ENCODE results near the gene GJB5. TPM values are rescaled to one million over a fixed set of nuclear protein-coding genes. Genes with fewer than 3 reads are reported as not detected.

Gene GJB5
- total and polyA plus RNA-seq, 2 donors (not counting 1 experiment from before 2014, with no cell fraction given): not detected

- no peak overlapping the region for H3K27ac ChIP-seq (ENCODE audit: low read length in 2 of 2)
- H3K36me3 ChIP-seq (replicated peaks in 1 of 2; ENCODE audit: control extremely low read depth in 1 of 2, control insufficient read depth in 1 of 2, extremely low read depth in 1 of 2, insufficient read depth in 2 of 2, low read length in 1 of 2): no peaks in the 10 kb centered on the region
- no peak overlapping the region for H2AFZ ChIP-seq (ENCODE audit: insufficient read depth, low read depth, low read length, poor library complexity, severe bottlenecking)
- Mint-ChIP-seq H3K4me3 (no peak overlapping the region), H3K9me3 (ENCODE audit: insufficient read depth) (peaks cover 2% of the 10 kb centered on the region), H3K27me3 (peaks cover 7% of the 10 kb centered on the region), H3K4me1 (no peaks in the 10 kb centered on the region), H3K27ac (no peak overlapping the region)
- no peaks in the 10 kb centered on the region for H3K79me2 ChIP-seq (ENCODE audit: control insufficient read depth, insufficient read depth, low read length)
- ATAC-seq (ENCODE audit: low read depth) (no peak), DNase-seq (no peak)
- TF ChIP-seq, protein P1, sequence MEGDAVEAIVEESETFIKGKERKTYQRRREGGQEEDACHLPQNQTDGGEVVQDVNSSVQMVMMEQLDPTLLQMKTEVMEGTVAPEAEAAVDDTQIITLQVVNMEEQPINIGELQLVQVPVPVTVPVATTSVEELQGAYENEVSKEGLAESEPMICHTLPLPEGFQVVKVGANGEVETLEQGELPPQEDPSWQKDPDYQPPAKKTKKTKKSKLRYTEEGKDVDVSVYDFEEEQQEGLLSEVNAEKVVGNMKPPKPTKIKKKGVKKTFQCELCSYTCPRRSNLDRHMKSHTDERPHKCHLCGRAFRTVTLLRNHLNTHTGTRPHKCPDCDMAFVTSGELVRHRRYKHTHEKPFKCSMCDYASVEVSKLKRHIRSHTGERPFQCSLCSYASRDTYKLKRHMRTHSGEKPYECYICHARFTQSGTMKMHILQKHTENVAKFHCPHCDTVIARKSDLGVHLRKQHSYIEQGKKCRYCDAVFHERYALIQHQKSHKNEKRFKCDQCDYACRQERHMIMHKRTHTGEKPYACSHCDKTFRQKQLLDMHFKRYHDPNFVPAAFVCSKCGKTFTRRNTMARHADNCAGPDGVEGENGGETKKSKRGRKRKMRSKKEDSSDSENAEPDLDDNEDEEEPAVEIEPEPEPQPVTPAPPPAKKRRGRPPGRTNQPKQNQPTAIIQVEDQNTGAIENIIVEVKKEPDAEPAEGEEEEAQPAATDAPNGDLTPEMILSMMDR (IDR thresholded peaks at IDR 0.05): no peak
- TF ChIP-seq EZH2 (IDR thresholded peaks at IDR 0.05; ENCODE audit: borderline replicate concordance, insufficient read depth, low read depth, low read length, poor library complexity, severe bottlenecking): no peak
- 81% methylated on average over 3 of the region's 4 CpGs for WGBS (ENCODE audit: insufficient coverage)
- ChIA-PET POLR2A (no interaction called here), CTCF (no interaction called here)
- no peaks in the 10 kb centered on the region for H3K4me1 ChIP-seq (ENCODE audit: control insufficient read depth in 2 of 2, insufficient read depth in 2 of 2, low read length in 2 of 2)
- no peak overlapping the region for H3K4me2 ChIP-seq (replicated peaks; ENCODE audit: low read depth, low read length, poor library complexity, severe bottlenecking)
- H3K9ac ChIP-seq (ENCODE audit: low read length): no peak overlapping the region
- no peaks in the 10 kb centered on the region for H4K20me1 ChIP-seq (ENCODE audit: control insufficient read depth, insufficient read depth, low read length, poor library complexity, severe bottlenecking)
- intact Hi-C loops (cut with micrococcal nuclease): no loop called here
- no peaks in the 10 kb centered on the region for H3K27me3 ChIP-seq (replicated peaks in 1 of 4; ENCODE audit: control extremely low read depth in 1 of 4, control insufficient read depth in 3 of 4, insufficient read depth in 4 of 4, low read length in 3 of 4)
- no peak overlapping the region for H3K4me3 ChIP-seq (ENCODE audit: control extremely low read depth in 1 of 5, extremely low read depth in 1 of 5, insufficient read depth in 1 of 5, low read depth in 2 of 5, low read length in 4 of 5)
- H3K9me3 ChIP-seq (ENCODE audit: control extremely low read depth in 1 of 3, control insufficient read depth in 2 of 3, insufficient read depth in 1 of 3, low read length in 2 of 3): no peaks in the 10 kb centered on the region
Measured at GRCh38 chr1:34708106-34708505, 46.7 kb upstream of the GJB5 start.

DNA sequence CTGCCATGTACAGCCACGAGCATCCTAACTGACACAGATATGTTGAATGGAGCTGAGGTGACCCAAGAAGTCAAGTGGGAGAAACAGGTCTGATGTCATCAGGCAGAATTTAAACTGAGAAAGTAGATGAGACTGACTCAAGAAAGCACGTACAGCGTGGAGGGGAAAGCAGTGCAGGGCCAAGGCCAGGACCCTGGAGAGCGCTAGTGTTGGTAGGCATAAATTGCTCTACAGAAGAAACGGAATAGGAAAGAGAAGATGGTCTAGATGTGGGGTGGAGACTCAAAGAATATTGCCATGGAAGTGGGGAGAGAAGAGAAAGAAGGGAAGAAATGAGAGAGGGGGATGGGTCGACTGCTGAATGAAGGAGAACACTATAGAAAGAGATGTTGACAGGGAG, 45.3 kb upstream of the GJB5 start:
- H4K20me1 ChIP-seq (ENCODE audit: control insufficient read depth, insufficient read depth, low read length, poor library complexity, severe bottlenecking): no peaks in the 10 kb centered on the region
- H3K9me3 ChIP-seq (ENCODE audit: control extremely low read depth in 1 of 3, control insufficient read depth in 2 of 3, insufficient read depth in 1 of 3, low read length in 2 of 3): no peaks in the 10 kb centered on the region
- H3K4me3 ChIP-seq (ENCODE audit: control extremely low read depth in 1 of 5, extremely low read depth in 1 of 5, insufficient read depth in 1 of 5, low read depth in 2 of 5, low read length in 4 of 5): no peak overlapping the region
- H3K4me1 ChIP-seq (ENCODE audit: control insufficient read depth in 2 of 2, insufficient read depth in 2 of 2, low read length in 2 of 2): no peaks in the 10 kb centered on the region
- Mint-ChIP-seq H3K27me3 (peaks cover 5% of the 10 kb centered on the region), H3K27ac (no peak overlapping the region), H3K4me3 (no peak overlapping the region), H3K9me3 (ENCODE audit: insufficient read depth) (peaks cover 2% of the 10 kb centered on the region), H3K4me1 (no peaks in the 10 kb centered on the region)
- intact Hi-C loops (cut with micrococcal nuclease): no loop called here
- no peak overlapping the region for H2AFZ ChIP-seq (ENCODE audit: insufficient read depth, low read depth, low read length, poor library complexity, severe bottlenecking)
- 51% methylated on average over 6 of the region's 6 CpGs for WGBS (ENCODE audit: insufficient coverage)
- CTCF ChIA-PET: no interaction called here
- H3K36me3 ChIP-seq (replicated peaks in 1 of 2; ENCODE audit: control extremely low read depth in 1 of 2, control insufficient read depth in 1 of 2, extremely low read depth in 1 of 2, insufficient read depth in 2 of 2, low read length in 1 of 2): no peaks in the 10 kb centered on the region
- H3K9ac ChIP-seq (ENCODE audit: low read length): no peak overlapping the region
- H3K27me3 ChIP-seq (replicated peaks in 1 of 4; ENCODE audit: control extremely low read depth in 1 of 4, control insufficient read depth in 3 of 4, insufficient read depth in 4 of 4, low read length in 3 of 4): no peaks in the 10 kb centered on the region
- no peak for TF ChIP-seq EZH2 (IDR thresholded peaks at IDR 0.05; ENCODE audit: borderline replicate concordance, insufficient read depth, low read depth, low read length, poor library complexity, severe bottlenecking)
- TF ChIP-seq, protein P1 (IDR thresholded peaks at IDR 0.05): no peak
- ATAC-seq (ENCODE audit: low read depth) (no peak), DNase-seq (no peak)
- H3K27ac ChIP-seq (ENCODE audit: low read length in 2 of 2): no peak overlapping the region
- POLR2A ChIA-PET: no interaction called here
- no peaks in the 10 kb centered on the region for H3K79me2 ChIP-seq (ENCODE audit: control insufficient read depth, insufficient read depth, low read length)
- no peak overlapping the region for H3K4me2 ChIP-seq (replicated peaks; ENCODE audit: low read depth, low read length, poor library complexity, severe bottlenecking)

Measured in B cell (primary cell).